ENCODE results near the gene TRAPPC1. TPM values are rescaled to one million over a fixed set of nuclear protein-coding genes. Genes with fewer than 3 reads are reported as not detected.

Gene TRAPPC1
- total and polyA plus RNA-seq, 10 of the 15 experiments (the other 5 are each of a cell fraction or from before 2014, with no cell fraction given), result 31.3 to 306 (median 134) TPM

- TF ChIP-seq ZBTB4 (CRISPR knock-in tag; IDR thresholded peaks at IDR 0.05), result no peak
- no peak for TF ChIP-seq BCL11A (IDR thresholded peaks at IDR 0.05; ENCODE audit: low read depth, low read length)
- peak; percentile 34 for TF ChIP-seq MEF2B (IDR thresholded peaks at IDR 0.05; ENCODE audit: partially characterized antibody, poor library complexity, severe bottlenecking)
- TF ChIP-seq IKZF1 (conservative IDR thresholded peaks at IDR 0.05), result peak; percentile 48
- TF ChIP-seq ATF7 (IDR thresholded peaks at IDR 0.05; ENCODE audit: low read depth), result no peak
- peak; percentile 17; the same call in 1 of the 2 replicates for TF ChIP-seq SMC3 (IDR thresholded peaks at IDR 0.05; ENCODE audit: borderline replicate concordance, low read length)
- 0 out of 2 replicates have a peak, but pooled peaks have one; percentile 55 for TF ChIP-seq GATAD2B (conservative IDR thresholded peaks at IDR 0.05; ENCODE audit: low read depth)
- 0 out of 2 replicates have a peak, but pooled peaks have one; percentile 34 for TF ChIP-seq YY1 (IDR thresholded peaks at IDR 0.05; ENCODE audit: low read depth, low read length)
- no peak for TF ChIP-seq CUX1 (IDR thresholded peaks at IDR 0.05; ENCODE audit: insufficient replicate concordance, low read depth, low read length)
- no peak for TF ChIP-seq TBL1XR1 (IDR thresholded peaks at IDR 0.05; ENCODE audit: low read depth, low read length)
- TF ChIP-seq BHLHE40 (IDR thresholded peaks at IDR 0.05; ENCODE audit: borderline replicate concordance in 1 of 2, low read depth in 2 of 2, low read length in 1 of 2), result peak in 1 of 2 experiments; percentile 36; a peak in 1 of 4 replicates
- no peak for TF ChIP-seq KLF5 (IDR thresholded peaks at IDR 0.05; ENCODE audit: partially characterized antibody)
- 0 out of 2 replicates have a peak, but pooled peaks have one; percentile 45 for TF ChIP-seq TARDBP (IDR thresholded peaks at IDR 0.05; ENCODE audit: borderline replicate concordance)
- TF ChIP-seq ZZZ3 (IDR thresholded peaks at IDR 0.05; ENCODE audit: control insufficient read depth, insufficient read length, low read depth), result no peak
- TF ChIP-seq NR2F1 (conservative IDR thresholded peaks at IDR 0.05), result 0 out of 2 replicates have a peak, but pooled peaks have one; percentile 22
- TF ChIP-seq PKNOX1 (IDR thresholded peaks at IDR 0.05), result no peak
- peak; percentile 94 for TF ChIP-seq CHD2 (IDR thresholded peaks at IDR 0.05; ENCODE audit: borderline replicate concordance, low read depth, low read length)
- TF ChIP-seq ETV6 (conservative IDR thresholded peaks at IDR 0.05 in 1 of 2, IDR thresholded peaks at IDR 0.05 in 1 of 2; ENCODE audit: borderline replicate concordance in 1 of 2, low read depth in 1 of 2), result no peak
- TF ChIP-seq IKZF2 (IDR thresholded peaks at IDR 0.05), result peak in 1 of 2 experiments; percentile 18; a peak in 1 of 4 replicates
These were observed 8.7 kb downstream of the TRAPPC1 start (continued) for GRCh38 chr17:7922845-7923628.

All from GM12878 (cell line).